K562 (cell line): ENCODE results near the gene VILL. TPM values are rescaled to one million over a fixed set of nuclear protein-coding genes. Genes with fewer than 3 reads are reported as not detected.

Source experiments
- ELF2 ChIP-seq: fragments of 250-450 bp; sonication (Bioruptor Pico); IDR thresholded peaks from 2 replicates; pipeline ENCODE4 v1.5.0; 2021; ENCODE audit warnings: mild to moderate bottlenecking
- KDM1A ChIP-seq, 2 experiments: fragments of 450-650 bp; IDR thresholded peaks; 2 replicates each; pipeline ENCODE4 v1.6.1; 2016; ENCODE audit warnings: mild to moderate bottlenecking in 2 of 2
- PHB2 ChIP-seq: fragments of 450-650 bp; IDR thresholded peaks from 2 replicates; pipeline ENCODE4 v1.6.1; 2017; ENCODE audit warnings: low read depth
- PRDM10 ChIP-seq: fragments of 450-650 bp; IDR thresholded peaks from 2 replicates; pipeline ENCODE4 v1.6.1; 2018; ENCODE audit not compliant: partially characterized antibody
- PRPF4 ChIP-seq: fragments of 200-400 bp; formaldehyde crosslinking; IDR thresholded peaks from one replicate; pipeline ENCODE4 v1.6.1; 2017; ENCODE audit warnings: low read length, low read depth, mild to moderate bottlenecking; ENCODE audit not compliant: insufficient read depth, poor library complexity, severe bottlenecking
- RFX5 ChIP-seq: IDR thresholded peaks from 2 replicates; pipeline ENCODE4 v1.6.1; 2011; ENCODE audit warnings: low read depth, mild to moderate bottlenecking, improper control_type of control experiment, low read length
- SIN3A ChIP-seq, 2 experiments: fragments of 150-350 bp in 1 of 2; IDR thresholded peaks; 2 replicates each; pipeline ENCODE4 v1.6.1; 2011 to 2016; ENCODE audit warnings: borderline replicate concordance in 2 of 2, low read depth in 2 of 2, low read length in 2 of 2, mild to moderate bottlenecking in 2 of 2, moderate library complexity in 2 of 2; ENCODE audit not compliant: control insufficient read depth in 1 of 2
- TCF7L2 ChIP-seq: fragments of 150-350 bp; IDR thresholded peaks from 2 replicates; pipeline ENCODE4 v1.6.1; 2016; ENCODE audit warnings: low read depth, mild to moderate bottlenecking, low read length, moderate library complexity
- TEAD1 ChIP-seq, 2 experiments: fragments of 450-650 bp in 1 of 2; sonication (generic) in 1 of 2; formaldehyde crosslinking; IDR thresholded peaks; 2 replicates each; pipeline versions ENCODE4 v1.4.0 to v1.8.0; 2020 to 2022; ENCODE audit warnings: mild to moderate bottlenecking in 2 of 2, missing genetic modification reagents in 1 of 2
- YY1 ChIP-seq, 3 experiments: IDR thresholded peaks; 2 replicates each; pipeline ENCODE4 v1.6.1; 2011; ENCODE audit warnings: low read length in 2 of 3, mild to moderate bottlenecking in 2 of 3, moderate library complexity in 2 of 3, borderline replicate concordance in 1 of 3, control low read depth in 1 of 3, low read depth in 1 of 3; ENCODE audit not compliant: insufficient read depth in 3 of 3, insufficient replicate concordance in 2 of 3, control insufficient read depth in 1 of 3, insufficient read length in 1 of 3; ENCODE audit errors: extremely low read depth in 1 of 3
- ZBTB7A ChIP-seq: IDR thresholded peaks from 2 replicates; pipeline ENCODE4 v1.6.1; 2011; ENCODE audit warnings: low read depth, mild to moderate bottlenecking, low read length, moderate library complexity, borderline replicate concordance; ENCODE audit not compliant: control insufficient read depth
- ZFPM2 ChIP-seq: fragments of 250-450 bp; sonication (Bioruptor Pico); IDR thresholded peaks from 2 replicates; pipeline ENCODE4 v1.5.1; 2022; ENCODE audit warnings: mild to moderate bottlenecking
- ZNF263 ChIP-seq: sonication (generic); formaldehyde crosslinking; IDR thresholded peaks from 2 replicates; pipeline ENCODE4 v1.8.0; 2022; ENCODE audit warnings: mild to moderate bottlenecking, missing genetic modification reagents, borderline replicate concordance
- ZNF274 ChIP-seq: IDR thresholded peaks from 2 replicates; pipeline ENCODE4 v1.6.1; 2011; ENCODE audit warnings: low read depth, mild to moderate bottlenecking, low read length, moderate library complexity, borderline replicate concordance
- polyA plus RNA-seq, 8 experiments: library from polyadenylated mRNA; depleted of rRNA in 4 of 8; stranded (reverse) in 5 of 8; unstranded in 3 of 8; fragments of >200 nt; fragmentation: Nextera tagmentation in 2 of 8; fragmentation: Illumina TruSeq in 1 of 8; extraction: Ambion mirVana in 2 of 8; extraction: Trizol in 1 of 8; gene quantifications; 2 replicates each; pipeline versions ENCODE4 v1.2.1 to v1.2.3, GENCODE V29; 2011 to 2014; ENCODE audit warnings: inconsistent platforms in 1 of 8, missing spikeins in 1 of 8
- total RNA-seq, 7 experiments: library from RNA; depleted of rRNA in 6 of 7; stranded (reverse); fragments of >200 nt in 6 of 7; fragmentation: Illumina TruSeq in 2 of 7; extraction: Trizol in 2 of 7; gene quantifications; 2 replicates each; pipeline versions ENCODE4 v1.2.1 to v1.2.3, GENCODE V29; 2011 to 2021; ENCODE audit warnings: low replicate concordance in 1 of 7
- TF ChIP-seq, protein P1 (sequence below): fragments of 250-450 bp; sonication (Bioruptor Pico); IDR thresholded peaks from 2 replicates; pipeline ENCODE4 v1.4.0; 2020
- TF ChIP-seq, protein P2 (sequence below): fragments of 200-800 bp; sonication (Bioruptor generic); IDR thresholded peaks from 2 replicates; pipeline ENCODE4 v1.6.1; 2017; ENCODE audit warnings: missing genetic modification characterization, missing compliant biosample characterization
- TF ChIP-seq, protein P3 (sequence below): fragments of 450-650 bp; IDR thresholded peaks from 2 replicates; pipeline ENCODE4 v1.6.1; 2014; ENCODE audit warnings: low read depth, mild to moderate bottlenecking, moderate library complexity, borderline replicate concordance

The VILL gene
- total and polyA plus RNA-seq, 9 of the 15 experiments (the other 6 are each of a cell fraction or from before 2014, with no cell fraction given) = 0.11 to 16.0 (median 8.8) TPM

DNA sequence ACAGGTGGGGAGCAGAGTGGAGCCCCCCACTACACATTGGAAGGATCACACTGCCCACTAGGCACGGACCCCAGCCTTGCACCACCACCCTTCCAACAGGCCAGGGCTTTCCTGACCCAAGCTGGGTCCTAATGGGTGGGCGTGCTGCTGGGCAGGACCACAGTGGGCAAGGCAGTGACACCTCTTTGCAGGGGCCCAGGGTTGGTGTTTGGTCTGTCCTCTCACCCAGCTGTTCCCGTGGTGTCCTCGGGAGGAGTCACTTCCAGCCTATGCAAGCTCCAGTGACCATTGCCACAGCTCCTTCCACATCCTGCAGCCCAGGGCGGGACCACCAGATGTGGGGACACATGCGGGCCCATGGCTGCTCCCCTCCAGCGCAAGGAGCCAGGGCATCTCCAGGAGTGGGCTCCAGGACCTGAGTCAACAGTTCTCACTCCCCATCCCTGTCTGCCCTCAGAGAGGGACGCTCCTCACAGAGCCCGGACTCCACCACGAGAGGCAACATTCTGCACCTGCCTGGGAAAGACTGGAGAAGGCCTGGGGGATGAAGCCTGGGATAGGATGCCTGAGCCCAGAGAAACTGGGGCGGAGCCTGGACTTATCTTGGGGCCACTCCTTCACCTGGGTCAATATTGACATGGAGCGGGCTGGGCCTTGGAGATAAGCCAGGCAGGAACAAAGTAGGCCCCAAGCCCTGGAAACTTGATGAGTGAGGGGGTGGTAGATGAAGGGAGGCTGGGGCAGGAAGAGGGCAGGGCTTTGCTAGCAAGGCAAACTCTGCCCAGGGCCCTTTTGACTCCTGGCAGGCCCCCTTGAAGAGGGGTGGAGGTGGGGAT lies 3.9 kb upstream of the VILL start (continued):
- TF ChIP-seq RFX5 (no peak), SIN3A (IDR thresholded peaks at IDR 0.05; ENCODE audit: borderline replicate concordance in 2 of 2, control insufficient read depth in 1 of 2, low read depth in 2 of 2, low read length in 2 of 2) (no peak), ZBTB7A (peak; percentile 78; the same call in 1 of the 2 replicates), PRDM10 (peak; percentile 33), KDM1A (IDR thresholded peaks at IDR 0.05) (no peak), PHB2 (peak; percentile 98), TEAD1 (CRISPR knock-in tag; IDR thresholded peaks at IDR 0.05) (peak; percentile 61 to 72; a peak in 3 of 4 replicates), TCF7L2 (0 out of 2 replicates have a peak, but pooled peaks have one; percentile 25), PRPF4 (no peak), YY1 (IDR thresholded peaks at IDR 0.05; ENCODE audit: borderline replicate concordance in 1 of 3, control insufficient read depth in 1 of 3, extremely low read depth in 1 of 3, insufficient read depth in 3 of 3, insufficient read length in 1 of 3, insufficient replicate concordance in 2 of 3, low read depth in 1 of 3, low read length in 2 of 3) (peak in 1 of 3 experiments; percentile 37), ELF2 (CRISPR knock-in tag) (no peak), ZNF274 (no peak), ZFPM2 (CRISPR knock-in tag) (no peak), ZNF263 (peak; percentile 36; the same call in 1 of the 2 replicates)
- TF ChIP-seq, protein P1, sequence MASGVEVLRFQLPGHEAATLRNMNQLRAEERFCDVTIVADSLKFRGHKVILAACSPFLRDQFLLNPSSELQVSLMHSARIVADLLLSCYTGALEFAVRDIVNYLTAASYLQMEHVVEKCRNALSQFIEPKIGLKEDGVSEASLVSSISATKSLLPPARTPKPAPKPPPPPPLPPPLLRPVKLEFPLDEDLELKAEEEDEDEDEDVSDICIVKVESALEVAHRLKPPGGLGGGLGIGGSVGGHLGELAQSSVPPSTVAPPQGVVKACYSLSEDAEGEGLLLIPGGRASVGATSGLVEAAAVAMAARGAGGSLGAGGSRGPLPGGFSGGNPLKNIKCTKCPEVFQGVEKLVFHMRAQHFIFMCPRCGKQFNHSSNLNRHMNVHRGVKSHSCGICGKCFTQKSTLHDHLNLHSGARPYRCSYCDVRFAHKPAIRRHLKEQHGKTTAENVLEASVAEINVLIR (CRISPR knock-in tag) = no peak
- TF ChIP-seq, protein P2, sequence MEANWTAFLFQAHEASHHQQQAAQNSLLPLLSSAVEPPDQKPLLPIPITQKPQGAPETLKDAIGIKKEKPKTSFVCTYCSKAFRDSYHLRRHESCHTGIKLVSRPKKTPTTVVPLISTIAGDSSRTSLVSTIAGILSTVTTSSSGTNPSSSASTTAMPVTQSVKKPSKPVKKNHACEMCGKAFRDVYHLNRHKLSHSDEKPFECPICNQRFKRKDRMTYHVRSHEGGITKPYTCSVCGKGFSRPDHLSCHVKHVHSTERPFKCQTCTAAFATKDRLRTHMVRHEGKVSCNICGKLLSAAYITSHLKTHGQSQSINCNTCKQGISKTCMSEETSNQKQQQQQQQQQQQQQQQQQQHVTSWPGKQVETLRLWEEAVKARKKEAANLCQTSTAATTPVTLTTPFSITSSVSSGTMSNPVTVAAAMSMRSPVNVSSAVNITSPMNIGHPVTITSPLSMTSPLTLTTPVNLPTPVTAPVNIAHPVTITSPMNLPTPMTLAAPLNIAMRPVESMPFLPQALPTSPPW (CRISPR knock-in tag) = peak; percentile 80
- TF ChIP-seq, protein P3, sequence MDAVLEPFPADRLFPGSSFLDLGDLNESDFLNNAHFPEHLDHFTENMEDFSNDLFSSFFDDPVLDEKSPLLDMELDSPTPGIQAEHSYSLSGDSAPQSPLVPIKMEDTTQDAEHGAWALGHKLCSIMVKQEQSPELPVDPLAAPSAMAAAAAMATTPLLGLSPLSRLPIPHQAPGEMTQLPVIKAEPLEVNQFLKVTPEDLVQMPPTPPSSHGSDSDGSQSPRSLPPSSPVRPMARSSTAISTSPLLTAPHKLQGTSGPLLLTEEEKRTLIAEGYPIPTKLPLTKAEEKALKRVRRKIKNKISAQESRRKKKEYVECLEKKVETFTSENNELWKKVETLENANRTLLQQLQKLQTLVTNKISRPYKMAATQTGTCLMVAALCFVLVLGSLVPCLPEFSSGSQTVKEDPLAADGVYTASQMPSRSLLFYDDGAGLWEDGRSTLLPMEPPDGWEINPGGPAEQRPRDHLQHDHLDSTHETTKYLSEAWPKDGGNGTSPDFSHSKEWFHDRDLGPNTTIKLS = no peak; the same call in 1 of the 2 replicates
